ENCODE data around the gene ZNF343.

DNA sequence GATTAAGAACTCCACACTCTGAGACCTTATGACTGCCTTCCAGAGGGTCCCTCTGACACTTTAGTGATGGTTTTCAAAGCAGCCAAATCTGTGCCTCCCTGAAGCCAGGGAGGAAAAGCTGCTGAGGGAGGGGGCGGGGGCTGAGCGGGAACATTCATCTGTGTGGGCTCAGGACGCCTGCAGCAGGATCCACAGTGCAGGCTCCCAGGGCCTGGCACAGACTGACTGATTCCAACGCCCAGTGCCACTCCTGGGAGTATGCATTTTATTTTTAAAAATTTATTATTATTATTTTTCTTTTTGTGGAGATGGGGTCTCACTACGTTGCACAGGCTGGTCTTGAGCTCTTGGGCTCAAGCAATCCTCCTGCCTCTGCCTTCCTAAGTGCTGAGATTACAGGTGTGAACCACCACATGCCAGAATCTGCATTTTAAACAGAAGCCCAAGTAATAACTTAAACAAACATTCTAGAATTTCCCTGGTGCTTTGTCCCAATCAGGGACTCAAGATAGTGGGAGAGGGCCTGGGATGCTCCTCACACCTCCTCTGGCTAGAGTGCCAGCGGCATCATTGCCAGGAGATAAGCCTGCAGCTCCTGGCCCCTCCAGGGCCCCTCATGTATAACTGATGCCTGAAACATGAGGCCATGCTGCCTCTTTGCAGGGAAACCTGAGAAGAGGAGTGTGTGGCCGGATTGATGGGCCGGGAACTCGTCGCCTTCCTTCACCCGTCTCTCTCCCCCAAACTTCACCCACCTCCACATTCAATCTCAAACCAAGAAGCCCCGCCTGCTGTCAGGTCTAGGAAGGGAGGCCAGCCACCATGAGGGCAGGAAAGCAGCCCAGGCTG lies 27.2 kb upstream of the ZNF343 start:
- TF ChIP-seq EZH2 (IDR thresholded peaks at IDR 0.05; ENCODE audit: low read length, missing control alignments), result no peak
- TF ChIP-seq, protein P1, sequence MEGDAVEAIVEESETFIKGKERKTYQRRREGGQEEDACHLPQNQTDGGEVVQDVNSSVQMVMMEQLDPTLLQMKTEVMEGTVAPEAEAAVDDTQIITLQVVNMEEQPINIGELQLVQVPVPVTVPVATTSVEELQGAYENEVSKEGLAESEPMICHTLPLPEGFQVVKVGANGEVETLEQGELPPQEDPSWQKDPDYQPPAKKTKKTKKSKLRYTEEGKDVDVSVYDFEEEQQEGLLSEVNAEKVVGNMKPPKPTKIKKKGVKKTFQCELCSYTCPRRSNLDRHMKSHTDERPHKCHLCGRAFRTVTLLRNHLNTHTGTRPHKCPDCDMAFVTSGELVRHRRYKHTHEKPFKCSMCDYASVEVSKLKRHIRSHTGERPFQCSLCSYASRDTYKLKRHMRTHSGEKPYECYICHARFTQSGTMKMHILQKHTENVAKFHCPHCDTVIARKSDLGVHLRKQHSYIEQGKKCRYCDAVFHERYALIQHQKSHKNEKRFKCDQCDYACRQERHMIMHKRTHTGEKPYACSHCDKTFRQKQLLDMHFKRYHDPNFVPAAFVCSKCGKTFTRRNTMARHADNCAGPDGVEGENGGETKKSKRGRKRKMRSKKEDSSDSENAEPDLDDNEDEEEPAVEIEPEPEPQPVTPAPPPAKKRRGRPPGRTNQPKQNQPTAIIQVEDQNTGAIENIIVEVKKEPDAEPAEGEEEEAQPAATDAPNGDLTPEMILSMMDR (conservative IDR thresholded peaks at IDR 0.05 in 1 of 2, IDR thresholded peaks at IDR 0.05 in 1 of 2; ENCODE audit: low read depth in 1 of 2, low read length in 2 of 2), result no peak
